Adrenal gland (tissue), 12 donors: ENCODE results near the gene NME4. TPM values are rescaled to one million over a fixed set of nuclear protein-coding genes. Genes with fewer than 3 reads are reported as not detected.

Experiments used
- DNase-seq, 7 donors: peaks; one replicate each; pipeline ENCODE4 v3.0.0-alpha.2; 2019 to 2020
- H3K27ac ChIP-seq, 5 donors: fragments of 200-600 bp; sonication (generic) in 4 of 5; 1 replicate in 3 of 5; 2 replicates in 2 of 5; pipeline versions ENCODE4 v1.5.1 to v1.8.0; 2016 to 2020; ENCODE audit warnings: mild to moderate bottlenecking in 1 of 5
- H3K27me3 ChIP-seq: fragments of 200-600 bp; 2 replicates; pipeline ENCODE4 v1.8.0; 2021
- H3K36me3 ChIP-seq, 2 donors: fragments of 200-600 bp; replicated peaks in 1 of 2; 1 replicate in 1 of 2; 2 replicates in 1 of 2; pipeline versions ENCODE4 v1.5.1 to v1.8.0; 2018 to 2022
- H3K4me1 ChIP-seq, 2 donors: fragments of 200-600 bp; replicated peaks in 1 of 2; 1 replicate in 1 of 2; 2 replicates in 1 of 2; pipeline versions ENCODE4 v1.5.1 to v1.8.0; 2018 to 2021
- H3K4me3 ChIP-seq, 4 donors: fragments of 200-600 bp; sonication (generic) in 3 of 4; one replicate each; pipeline ENCODE4 v1.5.1; 2016 to 2018
- H3K9me3 ChIP-seq, 3 donors: fragments of 200-600 bp; sonication (generic) in 1 of 3; replicated peaks in 1 of 3; 1 replicate in 2 of 3; 2 replicates in 1 of 3; pipeline versions ENCODE4 v1.5.1 to v1.8.0; 2016 to 2021
- POLR2A ChIP-seq, 2 donors: fragments of 450-650 bp; IDR thresholded peaks; one replicate each; pipeline ENCODE4 v1.6.1; 2017; ENCODE audit warnings: antibody characterized with exemption in 2 of 2, mild to moderate bottlenecking in 2 of 2, moderate library complexity in 1 of 2
- WGBS, 4 donors: extraction: QIAGEN DNeasy Blood & Tissue Kit in 2 of 4; methylation state at CpG; one replicate each; pipeline versions ENCODE4 v1.1.5 to v1.1.7; 2013 to 2017; 5-methylcytosine and 5-hydroxymethylcytosine counted together
- intact Hi-C, 2 donors: fragments of 100-400 bp; cut with DNase I; formaldehyde crosslinking; loops; one replicate each; pipeline versions ENCODE4 v1.14.1 to v1.15.0; 2022 to 2023
- polyA plus RNA-seq, 3 donors: library from polyadenylated mRNA; stranded (reverse); fragments of 200-250 nt in 2 of 3; fragments of 350-450 nt in 1 of 3; fragmentation: Illumina TruSeq in 1 of 3; extraction: RNeasy Lipid Tissue Mini Kit (QIAGEN cat#74804) in 1 of 3; gene quantifications; one replicate each; pipeline ENCODE4 v1.2.3, GENCODE V29; 2013 to 2014
- total RNA-seq, 9 donors: library from RNA; depleted of rRNA in 4 of 9; stranded (reverse); fragments of >200 nt in 4 of 9; fragments of 120-200 nt in 1 of 9; fragmentation: NEBNext Ultra II Directional in 1 of 9; extraction: Animal tissue kit (Norgen Biotek cat#: 25700) in 1 of 9; gene quantifications; one replicate each; pipeline versions ENCODE4 v1.1.0 to v1.2.4, GENCODE V29; 2013 to 2023
- TF ChIP-seq, protein P1 (sequence below), 6 experiments: fragments of 450-650 bp in 4 of 6; fragments of 200-600 bp in 2 of 6; sonication (generic) in 1 of 6; IDR thresholded peaks; 1 replicate in 5 of 6; 2 replicates in 1 of 6; pipeline versions ENCODE4 v1.5.1 to v1.8.0; 2016 to 2021; ENCODE audit warnings: antibody characterized with exemption in 6 of 6, mild to moderate bottlenecking in 2 of 6, moderate library complexity in 1 of 6
- donor health status: healthy with polysubstance abuse.
- donor health status: Bipolar disorder and iron deficiency.
- donor health status: DM: yes; HTN: yes; CAD: no.
- donor health status: DM: no; HTN: no; CAD: no.
- donor health status: DM: no; HTN: no; CAD: no.
- donor health status: DM: yes; HTN: yes; CAD: no.

The NME4 gene
- total and polyA plus RNA-seq, 12 donors = 67.8 to 492 (median 169) TPM

GRCh38 chr16:405548-406506 is 8.8 kb downstream of the NME4 start:
- Histone ChIP-seq H3K4me1 (peaks cover 3 to 16% of the 10 kb centered on the region in 2 donors), H3K27me3 (no peaks in the 10 kb centered on the region), H3K4me3 (no peak overlapping the region), H3K36me3 (no peaks in the 10 kb centered on the region), H3K9me3 (no peaks in the 10 kb centered on the region), H3K27ac (no peak overlapping the region)
- WGBS, 4 donors = 88 to 92% (median 90%) methylated on average over 14 to 27 of the region's 27 CpGs
- no peak for DNase-seq
- intact Hi-C loops = no loop called here
- TF ChIP-seq, protein P1, sequence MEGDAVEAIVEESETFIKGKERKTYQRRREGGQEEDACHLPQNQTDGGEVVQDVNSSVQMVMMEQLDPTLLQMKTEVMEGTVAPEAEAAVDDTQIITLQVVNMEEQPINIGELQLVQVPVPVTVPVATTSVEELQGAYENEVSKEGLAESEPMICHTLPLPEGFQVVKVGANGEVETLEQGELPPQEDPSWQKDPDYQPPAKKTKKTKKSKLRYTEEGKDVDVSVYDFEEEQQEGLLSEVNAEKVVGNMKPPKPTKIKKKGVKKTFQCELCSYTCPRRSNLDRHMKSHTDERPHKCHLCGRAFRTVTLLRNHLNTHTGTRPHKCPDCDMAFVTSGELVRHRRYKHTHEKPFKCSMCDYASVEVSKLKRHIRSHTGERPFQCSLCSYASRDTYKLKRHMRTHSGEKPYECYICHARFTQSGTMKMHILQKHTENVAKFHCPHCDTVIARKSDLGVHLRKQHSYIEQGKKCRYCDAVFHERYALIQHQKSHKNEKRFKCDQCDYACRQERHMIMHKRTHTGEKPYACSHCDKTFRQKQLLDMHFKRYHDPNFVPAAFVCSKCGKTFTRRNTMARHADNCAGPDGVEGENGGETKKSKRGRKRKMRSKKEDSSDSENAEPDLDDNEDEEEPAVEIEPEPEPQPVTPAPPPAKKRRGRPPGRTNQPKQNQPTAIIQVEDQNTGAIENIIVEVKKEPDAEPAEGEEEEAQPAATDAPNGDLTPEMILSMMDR (IDR thresholded peaks at IDR 0.05) = no peak
- no peak for TF ChIP-seq POLR2A (IDR thresholded peaks at IDR 0.05)

DNA sequence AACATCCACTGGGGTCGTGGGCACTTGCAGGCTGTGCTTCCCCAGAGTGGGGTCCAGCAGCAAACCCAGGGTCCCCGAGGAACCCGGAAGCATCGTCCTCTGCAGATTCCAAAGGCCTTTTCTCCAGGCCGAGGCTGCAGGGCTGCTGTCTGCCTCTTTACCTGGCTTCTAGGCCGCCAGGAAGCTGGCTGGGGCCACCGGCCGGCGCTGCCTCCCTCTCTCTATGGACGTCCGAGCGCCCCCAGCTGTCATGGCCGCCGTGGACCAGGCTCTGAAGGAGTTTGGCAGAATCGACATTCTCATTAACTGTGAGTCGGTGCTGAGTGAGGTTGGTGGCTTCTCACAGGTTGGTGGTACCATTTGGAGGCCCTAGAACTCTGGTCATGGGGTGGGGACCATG is 10.3 kb downstream of the NME4 start:
- intact Hi-C loops = no loop called here
- H3K27me3 ChIP-seq = no peaks in the 10 kb centered on the region
- WGBS, 4 donors = 89 to 100% (median 90%) methylated on average over 1 to 16 of the region's 16 CpGs

GRCh38 chr16:410516-411178 is 13.6 kb downstream of the NME4 start:
- H3K36me3 ChIP-seq = no peaks in the 10 kb centered on the region
- H3K27me3 ChIP-seq = no peaks in the 10 kb centered on the region
- intact Hi-C loops = no loop called here
- DNase-seq = peak; percentile 43 to 81 (median 79)
- H3K4me3 ChIP-seq = no peak overlapping the region
- 44 to 66% (median 63%) methylated on average over 9 to 36 of the region's 36 CpGs for WGBS, 4 donors
- no peaks in the 10 kb centered on the region for H3K9me3 ChIP-seq
- H3K27ac ChIP-seq = peak overlapping the region in 3 of 5 donors; percentile 0 to 75 (median 60)
- TF ChIP-seq POLR2A (IDR thresholded peaks at IDR 0.05) = peak in 1 of 2 donors; percentile 15
- TF ChIP-seq, protein P1 (IDR thresholded peaks at IDR 0.05) = no peak
- H3K4me1 ChIP-seq = peaks cover 0 to 8% of the 10 kb centered on the region in 2 donors

More for the DNA sequence above, 10.3 kb downstream of the NME4 start:
- no peaks in the 10 kb centered on the region for H3K9me3 ChIP-seq
- no peak for TF ChIP-seq POLR2A (IDR thresholded peaks at IDR 0.05)
- TF ChIP-seq, protein P1 (IDR thresholded peaks at IDR 0.05) = no peak
- DNase-seq = no peak
- H3K4me3 ChIP-seq = no peak overlapping the region
- no peaks in the 10 kb centered on the region for H3K36me3 ChIP-seq
- no peak overlapping the region for H3K27ac ChIP-seq
- H3K4me1 ChIP-seq = peaks cover 3 to 15% of the 10 kb centered on the region in 2 donors

- Histone ChIP-seq H3K4me3 (no peak overlapping the region), H3K4me1 (peaks cover 0 to 8% of the 10 kb centered on the region in 2 donors), H3K27me3 (no peaks in the 10 kb centered on the region), H3K36me3 (no peaks in the 10 kb centered on the region), H3K9me3 (no peaks in the 10 kb centered on the region), H3K27ac (peak overlapping the region in 1 of 5 donors; percentile 75)
- no peak for TF ChIP-seq POLR2A (IDR thresholded peaks at IDR 0.05)
- TF ChIP-seq, protein P1 (IDR thresholded peaks at IDR 0.05) = no peak
- intact Hi-C loops = no loop called here
- DNase-seq = no peak
- WGBS, 4 donors = 92 to 98% (median 95%) methylated on average over 10 to 26 of the region's 26 CpGs
These were observed 14.7 kb downstream of the NME4 start for GRCh38 chr16:411576-412265.
